Bronchial epithelial cell (primary cell): Measurements from ENCODE around the gene MANSC4. TPM values are rescaled to one million over a fixed set of nuclear protein-coding genes. Genes with fewer than 3 reads are reported as not detected.

ENCODE experiments used
- DNase-seq: peaks from one replicate; pipeline ENCODE4 v3.0.0-alpha.2; 2010; ENCODE audit warnings: low read depth
- FAIRE-seq: peaks from 2 replicates; lab custom pipeline; 2011; peaks lifted over from hg19 to GRCh38; lab: Jason Lieb, UNC
- H3K27me3 ChIP-seq: 2 replicates; pipeline ENCODE4 v1.5.1; 2011; ENCODE audit warnings: low read length; ENCODE audit not compliant: control insufficient read depth, insufficient read depth
- H3K36me3 ChIP-seq: 2 replicates; pipeline ENCODE4 v1.5.1; 2011; ENCODE audit warnings: low read length; ENCODE audit not compliant: control insufficient read depth, insufficient read depth
- H3K4me3 ChIP-seq: 2 replicates; pipeline ENCODE4 v1.5.1; 2011; ENCODE audit warnings: mild to moderate bottlenecking, low read depth, low read length, control low read depth
- total RNA-seq: library from RNA; depleted of rRNA; stranded (reverse); fragments of >200 nt; gene quantifications from 2 replicates; pipeline ENCODE4 v1.2.1, GENCODE V29; 2014
- TF ChIP-seq, protein P1 (sequence below): IDR thresholded peaks from 2 replicates; pipeline ENCODE4 v1.5.1; 2011; ENCODE audit warnings: mild to moderate bottlenecking, moderate library complexity, low read length, control low read depth, inconsistent platforms; ENCODE audit not compliant: insufficient read depth, severe bottlenecking

The MANSC4 gene
- total RNA-seq, 1 donor from 2014 or later, result not detected

DNA sequence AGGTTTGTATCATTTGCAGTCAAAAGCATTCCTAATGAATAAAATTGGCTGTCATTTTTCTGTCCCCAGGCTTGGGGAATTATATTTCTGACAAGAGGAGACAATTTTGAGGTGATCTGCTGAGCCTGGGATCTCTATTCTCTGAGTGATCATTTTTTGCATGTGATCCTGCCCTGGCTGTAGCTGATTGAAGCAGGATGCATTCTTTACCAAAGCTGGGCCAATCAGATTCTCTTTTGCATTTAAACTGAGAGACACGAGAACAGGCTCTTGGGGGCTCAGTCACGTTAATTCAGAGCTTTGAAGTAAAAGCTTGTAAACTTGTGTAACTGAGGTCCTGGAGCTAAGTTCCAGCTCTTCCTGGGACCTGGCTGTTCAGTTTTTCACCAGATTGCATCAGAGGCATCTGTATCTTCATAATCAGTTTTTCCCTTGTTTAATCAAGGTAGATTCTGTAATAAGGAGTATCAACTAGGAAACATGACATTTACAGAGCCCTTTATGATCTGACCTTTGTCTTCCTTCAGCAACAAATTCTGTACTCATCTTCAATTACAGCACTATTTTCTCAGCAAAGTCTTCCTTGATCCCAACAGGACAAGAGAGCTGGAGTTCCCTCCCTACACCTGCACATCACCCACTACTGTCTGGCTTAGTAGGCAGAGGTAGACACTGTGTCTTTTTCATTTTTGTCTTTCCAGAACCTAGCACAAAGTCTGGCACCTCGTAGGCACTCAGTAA, 35.0 kb upstream of the MANSC4 start:
- Histone ChIP-seq H3K4me3 (no peak overlapping the region), H3K27me3 (no peaks in the 10 kb centered on the region), H3K36me3 (no peaks in the 10 kb centered on the region)
- DNase-seq (no peak), FAIRE-seq (no peak)
- TF ChIP-seq, protein P1, sequence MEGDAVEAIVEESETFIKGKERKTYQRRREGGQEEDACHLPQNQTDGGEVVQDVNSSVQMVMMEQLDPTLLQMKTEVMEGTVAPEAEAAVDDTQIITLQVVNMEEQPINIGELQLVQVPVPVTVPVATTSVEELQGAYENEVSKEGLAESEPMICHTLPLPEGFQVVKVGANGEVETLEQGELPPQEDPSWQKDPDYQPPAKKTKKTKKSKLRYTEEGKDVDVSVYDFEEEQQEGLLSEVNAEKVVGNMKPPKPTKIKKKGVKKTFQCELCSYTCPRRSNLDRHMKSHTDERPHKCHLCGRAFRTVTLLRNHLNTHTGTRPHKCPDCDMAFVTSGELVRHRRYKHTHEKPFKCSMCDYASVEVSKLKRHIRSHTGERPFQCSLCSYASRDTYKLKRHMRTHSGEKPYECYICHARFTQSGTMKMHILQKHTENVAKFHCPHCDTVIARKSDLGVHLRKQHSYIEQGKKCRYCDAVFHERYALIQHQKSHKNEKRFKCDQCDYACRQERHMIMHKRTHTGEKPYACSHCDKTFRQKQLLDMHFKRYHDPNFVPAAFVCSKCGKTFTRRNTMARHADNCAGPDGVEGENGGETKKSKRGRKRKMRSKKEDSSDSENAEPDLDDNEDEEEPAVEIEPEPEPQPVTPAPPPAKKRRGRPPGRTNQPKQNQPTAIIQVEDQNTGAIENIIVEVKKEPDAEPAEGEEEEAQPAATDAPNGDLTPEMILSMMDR, result no peak

DNA sequence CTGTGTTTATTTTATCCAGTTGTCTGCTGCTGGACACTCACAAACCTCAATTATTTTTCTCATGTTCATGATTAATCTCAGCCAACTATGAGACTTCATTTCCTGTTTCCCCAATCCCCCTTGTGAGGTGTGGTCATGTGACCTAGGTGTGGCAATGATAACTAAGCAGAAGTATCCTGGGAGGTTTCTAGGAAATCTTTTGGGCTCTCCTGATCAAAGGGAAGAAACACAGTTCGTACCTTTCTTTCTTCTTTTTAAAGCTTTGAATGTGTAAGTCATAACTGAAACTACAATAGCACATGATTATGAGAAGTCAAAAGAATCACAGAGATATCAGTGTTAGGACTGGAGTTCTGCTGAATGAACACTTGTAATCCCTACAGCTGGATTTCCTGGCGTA, 34.4 kb upstream of the MANSC4 start:
- DNase-seq (peak; percentile 76), FAIRE-seq (no peak)

DNA sequence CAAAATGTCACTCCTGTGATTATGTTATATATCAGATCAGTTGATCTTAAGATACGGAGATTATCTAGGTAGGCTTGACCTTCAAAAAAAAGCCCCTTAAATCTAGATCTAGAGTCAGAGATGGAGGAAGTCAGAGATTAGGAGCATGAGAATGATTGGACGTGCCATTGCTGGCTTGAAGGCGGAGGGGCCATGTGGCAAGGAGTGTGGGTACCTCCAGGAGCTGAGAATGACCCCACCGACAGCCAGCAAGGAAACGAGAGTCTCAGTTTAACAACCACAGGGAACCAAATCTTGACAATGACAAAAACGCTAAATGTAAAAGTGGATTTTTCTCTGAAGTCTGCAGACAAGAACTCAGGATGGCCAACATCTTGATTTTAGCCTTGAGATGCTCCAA, 32.5 kb upstream of the MANSC4 start:
- H3K4me3 ChIP-seq, result no peak overlapping the region
- DNase-seq, result no peak
- no peak for FAIRE-seq
- TF ChIP-seq, protein P1, result no peak
- no peaks in the 10 kb centered on the region for H3K36me3 ChIP-seq
- no peaks in the 10 kb centered on the region for H3K27me3 ChIP-seq

More for the DNA sequence above, 34.4 kb upstream of the MANSC4 start:
- no peaks in the 10 kb centered on the region for H3K27me3 ChIP-seq
- no peak overlapping the region for H3K4me3 ChIP-seq
- TF ChIP-seq, protein P1, result no peak
- H3K36me3 ChIP-seq, result no peaks in the 10 kb centered on the region

DNA sequence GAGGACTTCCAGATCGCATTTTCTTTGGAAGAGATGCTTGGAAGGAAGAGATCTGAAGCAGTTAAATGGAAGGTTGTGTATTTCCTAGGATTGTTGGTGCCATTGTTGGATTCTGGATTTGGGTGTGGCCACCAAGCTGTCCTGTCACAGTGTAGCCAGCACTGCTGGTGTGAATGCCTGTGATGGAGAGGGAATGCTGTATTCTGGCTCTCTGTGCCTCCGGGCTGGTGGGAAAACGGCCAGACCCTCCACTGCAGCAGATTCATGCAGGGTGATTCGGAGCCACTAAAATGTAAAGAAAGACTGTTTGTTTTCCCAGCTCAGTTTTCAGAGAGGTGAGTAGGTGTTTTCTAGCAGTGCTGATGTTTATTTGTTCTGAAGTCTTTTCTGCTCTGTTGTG, 30.7 kb upstream of the MANSC4 start:
- FAIRE-seq, result no peak
- TF ChIP-seq, protein P1, result no peak
- no peaks in the 10 kb centered on the region for H3K27me3 ChIP-seq

DNA sequence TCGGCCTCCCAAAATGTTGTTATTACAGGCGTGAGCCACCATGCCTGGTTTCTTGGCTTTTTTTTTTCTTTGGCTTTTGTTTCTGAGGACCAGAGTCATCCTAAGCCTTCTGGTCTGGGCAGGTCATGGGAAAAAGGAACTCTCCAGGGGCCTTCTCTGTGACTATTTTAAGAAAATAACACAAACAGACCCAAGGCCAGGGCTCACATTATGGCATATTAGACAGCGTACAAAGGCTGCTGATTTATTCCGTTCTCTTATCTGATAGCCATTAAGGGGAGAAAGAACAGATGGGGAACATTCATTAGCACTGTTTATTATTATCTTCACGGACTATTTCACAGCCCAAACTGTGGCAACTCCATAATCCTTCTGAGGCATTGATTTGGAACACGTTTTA, 28.8 kb upstream of the MANSC4 start:
- H3K36me3 ChIP-seq, result no peaks in the 10 kb centered on the region
- H3K27me3 ChIP-seq, result no peaks in the 10 kb centered on the region
- FAIRE-seq, result no peak
- DNase-seq, result no peak
- H3K4me3 ChIP-seq, result no peak overlapping the region
- TF ChIP-seq, protein P1, result no peak

More for the DNA sequence above, 30.7 kb upstream of the MANSC4 start:
- H3K4me3 ChIP-seq, result no peak overlapping the region
- H3K36me3 ChIP-seq, result no peaks in the 10 kb centered on the region
- no peak for DNase-seq
